HG03039 (cell line): ENCODE data around the gene NACA2.
"Not testable (repeated sequence)": the region's sequence is repeated elsewhere in the genome, so short reads cannot be mapped to it uniquely, and the experiment has no call there.

ENCODE experiments used
- ATAC-seq: cut with Tn5 transposase; IDR thresholded peaks from one replicate; pipeline ENCODE4 v1.9.1; 2021; ENCODE audit warnings: mild to moderate bottlenecking, moderate library complexity; ENCODE audit not compliant: unreplicated experiment

NACA2 gene

DNA sequence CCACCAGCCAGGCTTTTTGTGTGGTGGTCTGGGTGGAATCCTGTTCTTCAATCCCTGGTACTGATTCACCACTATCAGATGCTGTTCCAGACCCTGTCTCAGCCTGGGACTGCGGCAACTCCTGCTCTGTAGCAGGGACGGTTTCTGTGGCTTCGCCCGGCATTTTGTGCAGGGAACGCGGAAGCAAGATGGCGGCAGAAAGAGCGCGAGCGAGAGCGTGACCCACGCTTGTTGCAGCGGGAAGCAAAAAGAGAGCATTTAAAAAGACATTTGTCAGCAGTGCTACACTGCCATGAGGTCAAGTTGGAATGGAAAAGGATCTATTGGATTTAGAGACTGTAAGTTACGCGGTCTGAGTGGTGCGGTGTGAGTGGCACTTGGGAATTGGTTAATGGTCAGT is at the start of gene NACA2:
Gene NACA2, minus strand, starts transcription at position 202 of the 400 bp plus-strand sequence. Its CDS starts 39 bp downstream, at position 163.
- no peak for ATAC-seq

DNA sequence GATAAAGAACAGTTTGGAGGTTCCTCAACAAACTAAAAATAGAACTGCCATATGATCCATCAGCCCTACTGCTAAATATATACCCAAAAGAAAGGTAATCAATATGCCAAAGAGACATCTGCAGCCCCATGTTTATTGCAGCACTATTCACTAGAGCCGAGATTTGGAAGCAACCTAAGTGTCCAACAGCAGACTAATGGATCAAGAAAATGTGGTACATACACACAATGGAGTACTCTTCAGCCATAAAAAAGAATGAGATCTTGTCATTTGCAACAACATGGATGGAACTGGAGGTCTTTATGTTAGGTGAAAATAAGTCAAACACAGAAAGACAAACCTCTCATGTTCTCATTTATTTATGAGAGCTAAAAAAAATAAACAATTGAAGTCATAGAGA is 48.8 kb upstream of the NACA2 start:
- no peak for ATAC-seq

DNA sequence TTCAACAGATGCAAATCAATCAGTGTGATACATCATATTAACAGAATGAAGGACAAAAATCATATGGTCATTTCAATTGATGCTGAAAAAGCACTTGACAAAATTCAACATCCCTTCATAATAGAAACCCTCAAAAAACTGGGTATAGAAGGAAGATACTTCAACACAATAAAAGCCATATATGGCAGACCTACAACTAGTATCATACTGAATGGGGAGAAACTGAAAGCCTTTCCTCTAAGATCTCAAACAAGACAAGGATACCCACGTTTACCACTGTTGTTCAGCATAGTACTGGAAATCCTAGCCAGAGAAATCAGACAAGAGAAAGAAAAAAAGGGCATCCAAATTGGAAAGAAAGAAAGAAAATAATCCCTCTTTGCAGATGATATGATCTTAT is 47.1 kb upstream of the NACA2 start:
- ATAC-seq = no peak

DNA sequence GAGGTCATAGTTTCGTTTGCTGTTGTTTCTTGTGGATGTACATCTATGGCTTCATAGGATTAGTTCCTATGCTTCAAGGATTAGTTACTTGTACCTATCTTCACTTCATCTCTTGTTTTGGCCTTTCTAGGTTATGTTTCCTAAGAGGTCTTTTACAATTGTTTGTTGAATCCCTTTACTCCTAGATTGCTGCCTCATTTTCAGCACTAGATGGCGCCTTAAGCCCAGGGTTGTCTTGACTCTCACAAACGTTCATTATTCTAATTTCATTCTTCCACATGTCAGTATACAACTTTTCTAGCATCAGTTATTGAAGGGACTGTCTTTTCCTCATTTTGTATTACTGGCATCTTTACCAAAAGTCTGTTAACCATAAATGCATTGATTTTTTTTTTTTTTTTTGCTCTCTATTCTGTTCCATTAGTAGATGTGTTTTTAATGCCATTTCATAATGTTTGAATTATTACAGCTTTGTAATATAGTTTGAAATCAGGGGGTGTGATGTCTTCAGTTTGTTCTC is 45.0 kb upstream of the NACA2 start:
- no peak for ATAC-seq

DNA sequence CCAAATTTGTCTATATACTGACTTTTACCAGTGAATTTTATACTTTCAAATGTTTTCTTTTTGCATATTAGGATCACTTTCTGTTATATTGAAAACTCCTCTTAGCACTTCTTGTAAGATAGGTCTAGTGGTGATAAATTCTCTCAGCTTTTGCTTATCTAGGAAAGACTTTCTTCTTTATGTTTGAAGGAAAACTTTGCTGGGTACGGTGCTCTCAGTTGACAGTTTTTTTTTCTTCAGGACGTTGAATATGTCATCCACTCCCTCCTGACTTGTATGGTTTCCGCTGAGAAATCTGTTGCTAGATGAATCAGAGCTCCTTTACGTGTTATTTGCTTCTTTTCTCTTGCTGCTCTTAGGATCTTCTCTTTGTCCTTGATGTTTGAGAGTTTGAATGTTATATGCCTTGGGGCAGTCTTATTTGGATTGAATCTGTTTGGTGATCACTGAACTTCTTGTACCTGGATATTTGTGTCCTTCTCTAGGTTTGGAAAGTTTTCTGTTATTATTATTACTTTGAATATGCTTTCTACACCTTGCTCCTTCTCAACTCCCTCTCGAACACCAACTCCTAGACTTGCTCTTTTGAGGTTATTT is 44.0 kb upstream of the NACA2 start:
- no peak for ATAC-seq

DNA sequence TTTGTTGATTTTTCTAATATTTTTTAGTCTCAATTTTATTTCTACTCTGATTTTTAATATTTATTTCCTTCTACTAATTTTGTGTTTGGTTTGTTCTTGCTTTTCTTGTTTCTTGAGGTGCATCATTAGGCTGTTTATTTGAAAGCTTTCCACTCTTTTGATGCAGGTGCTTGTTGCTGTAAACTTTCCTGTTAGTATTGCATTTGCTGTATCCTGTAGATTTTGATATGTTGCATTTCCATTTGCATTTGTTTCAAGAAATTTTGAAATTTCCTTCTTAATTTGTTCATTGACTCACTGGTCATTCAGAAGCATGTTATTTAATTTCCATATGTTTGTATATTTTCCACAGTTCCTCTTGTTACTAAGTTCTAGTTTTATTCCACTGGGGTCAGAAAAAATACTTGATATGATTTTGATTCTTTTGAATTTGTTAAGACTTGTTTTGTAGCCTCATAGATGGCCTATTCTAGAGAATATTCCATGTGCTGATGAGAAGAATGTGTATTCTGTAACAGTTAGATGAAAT is 43.1 kb upstream of the NACA2 start:
- no peak for ATAC-seq

DNA sequence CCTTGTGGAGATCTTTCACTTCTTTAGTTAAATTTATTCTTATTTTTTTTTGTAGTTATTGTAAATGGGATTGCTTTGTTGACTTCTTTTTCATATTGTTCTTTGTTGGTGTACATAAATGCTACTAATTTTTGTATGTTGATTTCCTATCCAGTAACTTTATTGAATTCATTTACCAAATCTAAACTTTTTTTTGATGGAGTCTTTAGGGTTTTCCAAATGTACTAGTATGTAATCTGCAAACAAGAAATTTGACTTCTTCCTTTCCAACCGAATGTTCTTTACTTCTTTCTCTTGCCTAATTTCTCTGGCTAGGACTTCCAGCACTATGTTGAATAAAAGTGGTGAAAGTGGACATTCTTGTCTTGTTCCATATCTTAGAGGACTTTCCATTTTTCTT is 41.8 kb upstream of the NACA2 start:
- no peak for ATAC-seq

DNA sequence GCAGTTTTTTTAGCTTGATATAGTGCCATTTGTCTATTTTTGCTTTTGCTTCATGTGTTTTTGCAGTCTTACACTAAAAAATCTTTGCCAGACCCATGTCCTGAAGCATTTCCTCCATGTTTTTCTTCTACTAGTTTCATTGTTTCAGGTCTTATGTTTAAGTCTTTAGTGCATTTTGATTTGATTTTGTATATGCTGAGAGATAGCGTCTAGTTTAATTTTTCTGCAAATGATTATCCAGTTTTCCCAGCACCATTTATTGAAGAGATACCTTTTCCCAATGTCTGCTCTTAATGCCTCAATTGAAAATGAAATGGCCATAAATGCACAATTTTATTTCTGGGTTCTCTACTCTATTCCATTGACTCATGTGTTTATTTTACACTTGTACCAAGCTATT is 40.8 kb upstream of the NACA2 start:
- ATAC-seq = no peak

DNA sequence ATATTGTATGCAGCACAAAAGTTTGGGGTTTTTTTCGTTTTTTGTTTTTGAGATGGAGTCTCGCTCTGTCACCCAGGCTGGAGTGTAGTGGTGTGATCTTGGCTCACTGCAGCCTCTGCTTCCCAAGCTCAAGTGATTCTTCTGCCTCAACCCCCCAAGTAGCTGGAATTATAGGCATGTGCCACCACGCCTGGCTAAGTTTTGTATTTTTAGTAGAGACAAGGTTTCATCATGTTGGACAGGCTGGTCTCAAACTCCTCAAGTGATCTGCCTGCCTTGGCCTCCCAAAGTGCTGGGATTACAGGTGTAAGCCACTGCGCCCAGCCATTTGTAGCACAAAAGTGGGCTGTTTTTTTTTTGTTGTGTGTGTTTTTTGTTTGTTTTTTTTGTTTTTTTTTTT is 37.1 kb upstream of the NACA2 start:
- ATAC-seq = not testable (repeated sequence)

DNA sequence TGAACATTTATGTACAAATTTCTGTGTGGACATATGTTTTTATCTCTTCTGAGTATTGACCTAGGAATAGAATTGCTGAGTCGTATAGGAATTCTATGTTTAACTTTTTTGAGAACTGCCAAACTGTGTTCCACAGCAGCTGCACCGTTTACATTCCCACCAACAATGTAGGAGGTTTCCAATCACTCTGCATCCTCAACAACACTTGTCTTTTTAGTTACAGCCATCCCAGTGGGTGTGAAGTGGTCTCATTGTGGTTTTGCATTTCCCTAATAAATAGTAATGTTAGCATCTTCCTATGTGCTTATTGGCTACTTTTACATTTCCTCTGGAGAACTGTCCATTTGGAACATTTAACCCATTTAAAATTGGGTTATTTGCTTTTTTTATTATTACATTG is 36.6 kb upstream of the NACA2 start:
- no peak for ATAC-seq

DNA sequence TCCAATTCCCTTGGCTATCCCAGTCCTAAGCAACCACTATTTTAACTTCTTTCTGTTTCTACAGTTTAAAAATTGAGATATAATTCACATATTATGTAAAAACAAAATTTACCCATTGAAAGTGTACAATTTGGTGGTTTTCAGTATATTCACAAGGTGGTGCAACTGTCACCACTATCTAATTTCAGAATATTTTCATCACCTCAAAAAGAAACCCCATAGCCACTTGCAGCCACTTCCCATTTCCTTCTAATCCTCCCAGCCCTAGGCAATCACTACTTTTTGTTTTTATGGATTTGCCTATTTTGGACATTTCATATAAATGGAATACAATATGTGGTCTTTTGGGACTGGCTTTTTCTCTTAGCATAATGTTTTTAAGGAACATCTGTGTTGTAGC is 36.1 kb upstream of the NACA2 start:
- ATAC-seq = no peak

DNA sequence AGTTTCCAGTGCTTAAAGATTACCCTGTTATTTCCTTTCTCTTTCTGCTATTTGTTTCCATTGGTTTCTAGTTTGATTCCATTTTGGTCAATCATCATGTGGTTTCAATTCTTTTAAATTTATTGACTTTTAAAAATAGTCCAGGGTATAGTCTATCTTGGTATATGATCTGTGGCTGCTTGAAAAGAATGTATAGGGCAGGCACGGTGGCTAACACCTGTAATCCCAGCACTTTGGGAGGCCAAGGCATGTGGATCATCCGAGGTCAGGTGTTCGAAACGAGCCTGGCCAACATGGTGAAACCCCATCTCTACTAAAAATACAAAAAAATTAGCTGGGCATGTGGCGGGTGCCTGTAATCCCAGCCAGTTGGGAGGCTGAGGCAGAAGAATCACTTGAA is 34.5 kb upstream of the NACA2 start:
- no peak for ATAC-seq

DNA sequence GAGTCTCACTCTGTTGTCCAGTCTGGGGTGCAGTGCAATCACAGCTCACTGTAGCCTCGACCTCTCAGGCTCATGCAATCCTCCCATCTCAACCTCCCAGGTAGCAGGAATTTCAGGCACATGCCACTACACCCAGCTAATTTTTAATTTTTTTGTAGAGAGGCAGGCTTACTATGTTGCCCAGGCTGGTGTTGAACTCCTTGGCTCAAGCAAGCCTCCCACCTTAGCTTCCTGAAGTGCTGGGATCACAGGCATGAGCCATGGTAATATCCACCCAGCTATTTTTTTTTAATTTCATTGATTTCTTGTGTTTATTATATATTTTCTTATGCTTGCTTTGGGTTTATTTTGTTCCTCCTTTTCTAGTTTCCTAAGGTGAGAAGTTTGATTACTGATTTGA is 33.9 kb upstream of the NACA2 start:
- ATAC-seq = no peak

DNA sequence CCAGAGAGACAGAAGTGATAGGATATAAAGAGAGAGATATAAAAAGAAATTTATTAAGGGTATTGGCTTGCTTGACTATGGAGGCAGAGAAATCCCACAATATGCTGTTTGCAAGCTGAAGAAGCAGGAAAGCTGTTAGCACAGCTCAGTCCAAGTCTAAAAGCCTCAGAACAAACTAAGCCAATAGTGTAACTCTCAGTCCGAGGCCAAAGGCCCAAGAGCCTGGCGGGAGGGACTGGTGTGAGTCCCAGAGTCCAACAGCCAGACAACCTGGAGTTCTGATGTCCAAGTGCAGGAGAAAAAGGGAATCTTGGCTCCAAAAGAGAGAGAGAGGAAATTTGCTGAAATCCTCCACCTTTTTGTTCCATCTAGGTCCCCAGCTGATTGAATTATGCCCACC is 30.3 kb upstream of the NACA2 start:
- no peak for ATAC-seq

DNA sequence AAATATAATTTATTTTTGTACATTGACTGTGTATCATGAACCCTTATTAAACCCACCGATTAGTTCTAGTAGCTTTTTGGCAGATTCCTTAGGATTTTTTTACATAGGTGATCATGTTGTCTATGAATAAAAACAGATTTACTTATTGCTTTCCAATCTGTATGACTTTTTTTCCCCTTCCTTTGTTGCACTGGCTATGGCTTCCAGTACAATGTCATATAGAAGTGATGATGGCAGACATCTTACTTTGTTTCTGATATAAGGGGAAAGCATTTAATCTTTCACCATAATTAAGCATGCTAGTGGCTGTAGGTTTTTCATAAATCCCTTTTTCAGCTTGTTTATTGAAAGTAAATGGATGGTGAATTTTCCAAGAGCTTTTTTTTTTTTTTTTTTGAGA is 28.9 kb upstream of the NACA2 start:
- ATAC-seq = no peak

DNA sequence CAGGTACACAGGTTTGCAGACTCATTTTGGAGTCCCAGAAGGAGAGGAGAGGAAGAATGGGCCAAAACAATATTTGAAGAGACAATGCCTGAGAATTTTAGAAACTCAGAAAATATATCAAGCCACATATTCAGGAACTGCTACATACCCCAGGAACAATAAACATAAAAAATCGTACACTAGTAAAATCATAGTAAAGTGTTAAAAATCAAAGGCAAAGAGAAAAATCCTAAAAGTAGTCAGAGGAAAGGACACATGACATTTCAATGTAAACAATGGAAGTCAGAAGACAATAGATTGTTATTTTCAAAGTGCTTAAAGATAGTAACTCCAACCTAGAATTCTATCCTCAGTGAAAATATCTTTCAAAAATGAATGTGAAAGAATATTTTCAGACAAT is 28.5 kb upstream of the NACA2 start:
- ATAC-seq = no peak

DNA sequence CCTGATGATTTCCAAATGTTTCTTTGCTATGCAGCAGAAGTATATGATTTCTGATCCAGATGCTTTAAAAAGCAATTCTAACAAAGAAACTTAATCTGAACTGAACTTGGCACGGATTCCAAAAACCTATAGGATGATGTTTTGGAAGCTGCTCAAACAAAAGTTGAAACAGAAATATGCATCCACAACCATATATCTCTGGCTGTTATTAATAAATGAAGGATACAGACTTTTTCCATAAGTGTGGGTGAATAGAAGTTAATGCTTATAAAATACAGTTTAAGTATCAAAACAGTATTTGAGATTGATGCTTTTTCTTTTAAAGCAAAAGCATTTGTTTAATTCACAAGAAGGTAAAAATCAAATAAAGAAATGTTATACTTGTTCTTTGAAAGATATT is 27.9 kb upstream of the NACA2 start:
- no peak for ATAC-seq

DNA sequence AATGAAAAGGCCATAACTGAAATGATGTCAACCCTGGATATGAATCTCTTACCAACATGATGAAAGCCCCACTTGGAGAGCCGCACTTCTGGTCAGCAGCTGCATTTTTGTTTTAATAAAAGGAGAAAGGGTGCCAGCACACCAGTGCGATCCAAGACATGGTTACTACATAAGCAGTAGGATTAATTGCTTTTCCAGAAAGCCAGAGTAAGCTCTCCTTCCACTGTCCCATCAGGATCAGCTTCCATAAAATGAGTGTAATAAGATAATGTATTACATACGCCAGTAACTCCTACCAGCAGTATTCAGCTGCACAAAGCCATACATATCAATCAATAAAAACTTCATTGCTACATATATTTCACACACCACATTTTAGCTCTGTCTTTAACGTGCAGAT is 26.3 kb upstream of the NACA2 start:
- no peak for ATAC-seq

DNA sequence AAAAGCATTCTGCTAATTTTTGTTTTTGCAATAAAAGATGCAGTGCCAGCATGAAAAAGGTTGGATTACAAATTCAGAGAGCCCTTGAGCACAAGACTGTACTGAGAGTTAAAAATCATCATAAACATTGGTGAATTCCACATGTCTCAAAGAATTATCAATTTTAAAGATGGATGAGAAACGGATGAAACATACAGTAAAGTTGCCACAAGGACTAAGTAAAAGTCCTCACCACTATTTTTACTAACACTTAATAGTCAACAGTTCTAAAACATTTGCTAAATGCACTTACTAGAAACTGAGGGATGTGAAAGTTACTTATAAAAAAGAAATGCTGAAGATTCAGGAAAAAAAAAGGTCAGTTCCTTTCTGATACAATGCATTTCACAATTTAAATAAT is 25.8 kb upstream of the NACA2 start:
- no peak for ATAC-seq

DNA sequence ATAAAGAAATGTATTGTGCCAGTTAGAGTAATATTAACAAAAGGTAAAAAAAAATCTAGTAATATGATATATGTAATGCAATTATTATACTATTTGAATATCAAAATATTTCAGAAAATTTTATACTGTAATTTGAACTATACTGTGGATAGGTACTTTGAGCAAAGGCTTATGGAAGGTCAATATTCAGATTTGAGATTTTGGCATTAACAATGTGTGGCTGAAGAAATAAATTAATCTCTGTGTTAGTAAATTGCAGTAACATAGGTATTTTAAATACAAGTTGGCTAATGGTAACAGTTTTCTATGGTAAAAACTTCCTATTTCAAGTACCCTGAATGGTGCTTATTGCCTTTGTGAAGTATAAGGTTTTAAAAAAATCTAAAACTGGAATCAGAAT is 23.2 kb upstream of the NACA2 start:
- ATAC-seq = no peak

DNA sequence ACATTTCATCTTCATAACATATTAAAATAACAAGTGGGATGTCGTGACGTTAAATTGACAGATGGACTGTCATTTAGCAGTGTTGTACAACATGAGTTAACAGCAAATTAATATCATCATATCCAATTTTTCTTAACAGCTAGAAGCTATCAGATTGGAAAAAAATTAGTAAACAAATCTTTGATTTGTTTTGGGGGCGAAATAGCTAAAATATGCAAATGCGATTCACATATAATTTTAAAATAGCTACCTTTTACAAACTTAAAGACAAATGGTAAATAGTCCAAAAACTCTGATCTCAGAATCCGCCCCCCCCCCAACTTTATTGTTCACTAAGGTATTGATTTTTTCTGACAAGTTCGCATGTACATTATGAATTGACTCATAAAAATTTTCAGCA is 20.3 kb upstream of the NACA2 start:
- ATAC-seq = no peak

DNA sequence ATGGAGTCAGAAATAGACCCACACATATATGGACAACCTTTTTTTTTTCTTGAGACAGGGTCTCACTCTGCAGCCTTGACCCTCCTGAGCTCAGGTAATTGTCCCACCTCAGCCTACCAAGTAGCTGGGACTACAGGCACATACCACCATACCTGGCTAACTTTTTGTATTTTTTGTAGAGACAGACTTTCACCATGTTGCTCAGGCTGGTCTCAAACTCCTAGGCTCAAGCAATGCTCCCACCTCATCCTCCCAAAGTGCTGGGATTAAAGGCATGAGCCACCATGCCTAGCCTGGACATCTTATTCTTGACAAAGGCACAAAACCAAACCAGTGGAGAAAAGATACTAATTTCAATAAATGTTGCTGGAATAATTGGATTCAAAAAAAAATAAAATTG is 14.7 kb upstream of the NACA2 start:
- ATAC-seq = no peak

DNA sequence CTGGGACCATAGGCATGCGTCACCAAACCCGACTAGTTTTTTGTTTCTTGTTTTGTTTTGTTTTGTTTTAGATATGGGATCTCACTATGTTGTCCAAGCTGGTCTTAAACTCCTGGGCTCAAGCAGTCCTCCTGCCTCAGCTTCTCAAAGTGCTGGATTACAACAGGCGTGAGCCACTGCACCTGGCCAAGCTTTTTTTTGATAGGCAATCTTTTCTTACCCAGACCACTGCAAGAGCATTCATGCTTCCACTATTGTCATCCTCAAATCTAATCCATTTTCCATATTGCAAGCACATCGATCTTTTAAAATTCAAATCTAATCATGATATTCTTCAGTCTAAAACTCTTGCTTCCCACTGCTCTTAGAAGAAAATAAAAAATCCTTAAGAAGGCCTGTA is 10.3 kb upstream of the NACA2 start:
- ATAC-seq = no peak
